Spleen (tissue), 11 donors: ENCODE results near the gene DNAJC3. TPM values are rescaled to one million over a fixed set of nuclear protein-coding genes. Genes with fewer than 3 reads are reported as not detected.
"Not testable (repeated sequence)": the region's sequence is repeated elsewhere in the genome, so short reads cannot be mapped to it uniquely, and the experiment has no call there.

Experiments
- DNase-seq: peaks from one replicate; pipeline ENCODE4 v3.0.0-alpha.2; 2020
- H3K27ac ChIP-seq, 8 donors: fragments of 200-600 bp; sonication (generic) in 7 of 8; 1 replicate in 4 of 8; 2 replicates in 4 of 8; pipeline versions ENCODE4 v1.5.0 to v1.8.0; 2016 to 2021; ENCODE audit warnings: inconsistent platforms in 4 of 8, mild to moderate bottlenecking in 4 of 8, moderate library complexity in 1 of 8
- H3K27me3 ChIP-seq, 7 donors: fragments of 200-600 bp; sonication (generic) in 6 of 7; replicated peaks in 1 of 7; 1 replicate in 4 of 7; 2 replicates in 3 of 7; pipeline versions ENCODE4 v1.5.0 to v1.8.0; 2016 to 2021; ENCODE audit warnings: inconsistent platforms in 3 of 7, mild to moderate bottlenecking in 1 of 7
- H3K36me3 ChIP-seq, 6 donors: fragments of 200-600 bp; sonication (generic) in 5 of 6; 1 replicate in 4 of 6; 2 replicates in 2 of 6; pipeline versions ENCODE4 v1.5.0 to v1.8.0; 2016 to 2021; ENCODE audit warnings: inconsistent platforms in 2 of 6
- H3K4me1 ChIP-seq, 6 donors: fragments of 200-600 bp; sonication (generic) in 5 of 6; 1 replicate in 3 of 6; 2 replicates in 3 of 6; pipeline versions ENCODE4 v1.5.0 to v1.8.0; 2016 to 2021; ENCODE audit warnings: inconsistent platforms in 3 of 6
- H3K4me3 ChIP-seq, 8 donors: fragments of 200-600 bp; sonication (generic) in 7 of 8; 1 replicate in 4 of 8; 2 replicates in 4 of 8; pipeline versions ENCODE4 v1.5.0 to v1.8.0; 2016 to 2021; ENCODE audit warnings: inconsistent platforms in 4 of 8, mild to moderate bottlenecking in 4 of 8, moderate library complexity in 2 of 8
- H3K9me3 ChIP-seq, 8 donors: fragments of 200-600 bp; sonication (generic) in 7 of 8; 1 replicate in 4 of 8; 2 replicates in 4 of 8; pipeline versions ENCODE4 v1.5.0 to v1.8.0; 2016 to 2021; ENCODE audit warnings: inconsistent platforms in 4 of 8
- POLR2A ChIP-seq, 3 donors: fragments of 450-650 bp; IDR thresholded peaks; one replicate each; pipeline ENCODE4 v1.5.1; 2017; ENCODE audit warnings: antibody characterized with exemption in 3 of 3, mild to moderate bottlenecking in 1 of 3
- POLR2AphosphoS5 ChIP-seq, 3 donors: sonication (generic); formaldehyde crosslinking; IDR thresholded peaks; one replicate each; pipeline ENCODE4 v1.5.1; 2017; ENCODE audit warnings: antibody characterized with exemption in 3 of 3
- WGBS, 5 donors: extraction: QIAGEN DNeasy Blood & Tissue Kit in 3 of 5; methylation state at CpG; one replicate each; pipeline versions ENCODE4 v1.1.5 to v1.1.7; 2013 to 2018; 5-methylcytosine and 5-hydroxymethylcytosine counted together
- intact Hi-C: fragments of 100-400 bp; cut with DNase I; formaldehyde crosslinking; loops from one replicate; pipeline ENCODE4 v1.15.0; 2023; ENCODE audit warnings: low total_unique reads
- polyA plus RNA-seq, 3 donors: library from polyadenylated mRNA; stranded (reverse); fragments of 200-250 nt; gene quantifications; one replicate each; pipeline ENCODE4 v1.2.1, GENCODE V29; 2013
- total RNA-seq, 7 donors: library from RNA; depleted of rRNA in 3 of 7; stranded (reverse); fragments of >200 nt in 3 of 7; fragmentation: NEBNext Ultra II Directional in 4 of 7; extraction: Animal tissue kit (Norgen Biotek cat#: 25700) in 4 of 7; gene quantifications; one replicate each; pipeline versions ENCODE4 v1.1.0 to v1.2.1, GENCODE V29; 2016 to 2021
- TF ChIP-seq, protein P1 (sequence below), 11 experiments: fragments of 200-600 bp in 7 of 11; fragments of 450-650 bp in 4 of 11; sonication (generic) in 4 of 11; IDR thresholded peaks in 8 of 11; conservative IDR thresholded peaks in 3 of 11; 1 replicate in 7 of 11; 2 replicates in 4 of 11; pipeline versions ENCODE4 v1.4.0 to v1.8.0; 2016 to 2021; ENCODE audit warnings: antibody characterized with exemption in 11 of 11, inconsistent platforms in 4 of 11, mild to moderate bottlenecking in 1 of 11
- donor health status: healthy with polysubstance abuse.
- donor health status: DM: no; HTN: no; CAD: no; lungs with moderate emphysema.
- donor health status: DM: no; HTN: no; CAD: no.
- donor health status: Bipolar disorder and iron deficiency.
- donor health status: healthy.
- donor health status: DM: no; HTN: no; CAD: no.
- donor health status: DM: yes; HTN: yes; CAD: no.

Gene DNAJC3
- total and polyA plus RNA-seq, 10 donors, result 5.0 to 56.8 (median 45.0) TPM

DNA sequence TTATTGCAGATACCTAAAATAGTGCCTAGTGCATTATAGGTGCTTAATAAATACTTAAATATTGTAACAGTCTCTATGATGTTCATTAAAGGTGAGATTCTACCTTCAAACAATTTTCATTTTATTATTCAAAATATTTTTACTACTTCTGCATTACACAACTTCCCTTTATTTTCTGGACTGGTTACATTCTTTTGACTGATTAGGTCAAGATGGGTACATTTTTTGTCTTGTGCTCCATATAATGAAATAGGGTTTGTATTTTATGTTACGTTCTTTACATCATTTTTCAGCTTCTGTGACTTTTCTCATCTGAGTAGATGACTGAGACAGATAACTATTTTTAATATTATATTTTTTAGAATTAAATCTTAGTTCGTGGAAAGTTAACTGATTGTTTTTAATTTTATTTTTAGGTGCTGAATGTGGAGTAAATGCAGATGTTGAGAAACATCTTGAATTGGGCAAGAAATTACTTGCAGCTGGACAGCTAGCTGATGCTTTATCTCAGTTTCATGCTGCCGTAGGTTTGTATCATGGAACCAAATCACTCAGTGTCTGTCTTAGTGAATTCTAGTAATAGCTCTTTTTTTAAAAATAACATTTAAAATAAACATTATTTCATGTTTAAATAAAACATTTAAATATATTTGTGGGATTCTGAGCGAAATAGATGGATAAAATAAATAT is 32.0 kb downstream of the DNAJC3 start:
- 64 to 92% (median 78%) methylated on average over 4 of the region's 4 CpGs for WGBS, 5 donors
- peak overlapping the region in 1 of 8 donors; percentile 28 for H3K4me3 ChIP-seq
- H3K36me3 ChIP-seq, result peaks cover 0 to 49% (median 11%) of the 10 kb centered on the region in 6 donors
- TF ChIP-seq POLR2A (IDR thresholded peaks at IDR 0.05) (no peak), POLR2AphosphoS5 (IDR thresholded peaks at IDR 0.05) (no peak)
- TF ChIP-seq, protein P1, sequence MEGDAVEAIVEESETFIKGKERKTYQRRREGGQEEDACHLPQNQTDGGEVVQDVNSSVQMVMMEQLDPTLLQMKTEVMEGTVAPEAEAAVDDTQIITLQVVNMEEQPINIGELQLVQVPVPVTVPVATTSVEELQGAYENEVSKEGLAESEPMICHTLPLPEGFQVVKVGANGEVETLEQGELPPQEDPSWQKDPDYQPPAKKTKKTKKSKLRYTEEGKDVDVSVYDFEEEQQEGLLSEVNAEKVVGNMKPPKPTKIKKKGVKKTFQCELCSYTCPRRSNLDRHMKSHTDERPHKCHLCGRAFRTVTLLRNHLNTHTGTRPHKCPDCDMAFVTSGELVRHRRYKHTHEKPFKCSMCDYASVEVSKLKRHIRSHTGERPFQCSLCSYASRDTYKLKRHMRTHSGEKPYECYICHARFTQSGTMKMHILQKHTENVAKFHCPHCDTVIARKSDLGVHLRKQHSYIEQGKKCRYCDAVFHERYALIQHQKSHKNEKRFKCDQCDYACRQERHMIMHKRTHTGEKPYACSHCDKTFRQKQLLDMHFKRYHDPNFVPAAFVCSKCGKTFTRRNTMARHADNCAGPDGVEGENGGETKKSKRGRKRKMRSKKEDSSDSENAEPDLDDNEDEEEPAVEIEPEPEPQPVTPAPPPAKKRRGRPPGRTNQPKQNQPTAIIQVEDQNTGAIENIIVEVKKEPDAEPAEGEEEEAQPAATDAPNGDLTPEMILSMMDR (IDR thresholded peaks at IDR 0.05 in 8 of 11, conservative IDR thresholded peaks at IDR 0.05 in 3 of 11), result no peak
- intact Hi-C loops, result no loop called here
- DNase-seq, result no peak
- H3K9me3 ChIP-seq, result peaks cover 0 to 10% (median 5%) of the 10 kb centered on the region in 8 donors
- no peaks in the 10 kb centered on the region for H3K27me3 ChIP-seq
- H3K27ac ChIP-seq, result peak overlapping the region in 7 of 8 donors; percentile 71 to 91 (median 83)
- H3K4me1 ChIP-seq, result peaks cover 0 to 62% (median 36%) of the 10 kb centered on the region in 6 donors

GRCh38 chr13:95710313-95710712 is 33.4 kb downstream of the DNAJC3 start:
- intact Hi-C loops, result no loop called here
- TF ChIP-seq POLR2AphosphoS5 (IDR thresholded peaks at IDR 0.05), result no peak
- DNase-seq, result no peak
- Histone ChIP-seq H3K36me3 (peaks cover 0 to 55% (median 11%) of the 10 kb centered on the region in 6 donors), H3K9me3 (peaks cover 0 to 10% (median 5%) of the 10 kb centered on the region in 8 donors), H3K27ac (peak overlapping the region in 5 of 8 donors; percentile 1 to 91 (median 88)), H3K27me3 (no peaks in the 10 kb centered on the region), H3K4me3 (no peak overlapping the region), H3K4me1 (peaks cover 0 to 54% (median 36%) of the 10 kb centered on the region in 6 donors)
- 80 to 95% (median 91%) methylated on average over 2 of the region's 2 CpGs for WGBS, 5 donors

GRCh38 chr13:95712846-95713245 is 35.9 kb downstream of the DNAJC3 start:
- 65 to 87% (median 86%) methylated on average over 4 of the region's 4 CpGs for WGBS, 5 donors
- H3K27me3 ChIP-seq, DNase-seq, H3K4me3 ChIP-seq, intact Hi-C loops: not testable (repeated sequence)
- Histone ChIP-seq H3K4me1 (peaks cover 0 to 30% (median 16%) of the 10 kb centered on the region in 6 donors), H3K36me3 (peaks cover 0 to 74% (median 11%) of the 10 kb centered on the region in 6 donors), H3K9me3 (peaks cover 0 to 10% (median 5%) of the 10 kb centered on the region in 8 donors), H3K27ac (peak overlapping the region in 6 of 8 donors; percentile 11 to 90 (median 74))

DNA sequence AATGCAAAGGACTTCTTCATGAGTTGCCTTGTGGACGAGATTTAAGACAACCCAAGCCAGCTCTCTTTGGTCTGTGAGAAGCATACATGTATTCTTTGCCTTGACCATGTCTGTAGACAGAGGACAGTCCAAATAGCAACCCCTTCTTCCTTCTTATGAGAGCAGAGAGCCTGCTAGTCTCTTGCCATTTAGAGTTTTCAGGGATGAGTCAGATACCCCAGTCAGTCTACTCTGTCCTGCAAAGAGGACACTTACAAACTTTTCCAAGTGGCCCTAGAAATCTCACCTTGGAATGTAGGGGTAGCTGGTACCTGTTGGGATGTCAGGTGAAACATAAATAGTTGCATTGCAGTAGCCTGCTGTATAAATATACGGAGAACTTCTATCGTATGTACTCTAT is 36.7 kb downstream of the DNAJC3 start:
- no peak for DNase-seq
- Histone ChIP-seq H3K4me1 (peaks cover 0 to 22% (median 7%) of the 10 kb centered on the region in 6 donors), H3K27ac (peak overlapping the region in 6 of 8 donors; percentile 11 to 90 (median 74))

More for the DNA sequence above, 36.7 kb downstream of the DNAJC3 start:
- WGBS, 5 donors, result 95 to 98% (median 97%) methylated on average over 3 of the region's 3 CpGs
- TF ChIP-seq POLR2A (IDR thresholded peaks at IDR 0.05) (no peak), POLR2AphosphoS5 (IDR thresholded peaks at IDR 0.05) (no peak)
- TF ChIP-seq, protein P1 (IDR thresholded peaks at IDR 0.05 in 8 of 11, conservative IDR thresholded peaks at IDR 0.05 in 3 of 11), result no peak
- H3K4me3 ChIP-seq, result no peak overlapping the region
- H3K27me3 ChIP-seq, result no peaks in the 10 kb centered on the region
- peaks cover 0 to 79% (median 13%) of the 10 kb centered on the region in 6 donors for H3K36me3 ChIP-seq
- H3K9me3 ChIP-seq, result peaks cover 0 to 10% (median 5%) of the 10 kb centered on the region in 8 donors
- intact Hi-C loops, result no loop called here
